NCI-H1105 (cell line): ENCODE measurements around the gene STXBP5.

ENCODE experiments used
- DNase-seq: peaks from one replicate; lab custom pipeline; 2025; lab: John Stamatoyannopoulos, UW

Gene STXBP5

DNA sequence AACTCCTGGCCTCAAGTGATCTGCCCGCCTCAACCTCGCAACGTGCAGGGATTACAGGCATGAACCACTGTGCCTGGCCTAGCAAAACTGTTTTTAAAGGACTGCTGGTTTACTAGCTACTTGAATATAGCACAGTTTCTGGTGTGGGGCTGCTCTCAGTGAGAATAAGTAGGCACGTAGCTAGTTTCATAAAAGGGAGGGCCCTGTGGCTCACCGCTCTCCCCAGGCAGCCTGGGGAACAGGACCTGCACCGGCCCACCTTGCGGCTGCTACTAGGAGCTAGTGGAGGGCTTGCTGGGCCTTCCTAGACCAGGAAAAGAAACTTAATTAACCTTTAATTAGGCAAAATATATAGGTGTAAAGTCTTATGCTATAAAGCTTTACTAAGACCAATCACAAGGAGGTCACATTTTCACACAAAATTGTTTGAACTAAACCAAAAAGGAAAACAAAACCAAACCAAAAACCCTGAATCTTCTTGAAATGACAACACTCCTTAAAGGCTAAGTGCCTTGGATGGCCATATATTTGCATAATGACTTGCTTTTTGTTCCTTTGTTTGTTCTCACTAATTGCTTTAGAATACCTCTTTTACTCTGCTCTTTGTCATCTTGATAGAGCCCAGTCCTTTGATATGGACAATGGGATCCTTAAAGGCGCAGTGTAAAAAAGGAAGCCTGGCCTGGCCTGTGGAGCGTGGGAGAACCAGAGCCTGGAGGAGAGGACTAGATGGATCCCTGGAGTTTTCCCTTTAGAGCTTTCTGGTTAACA lies 234.7 kb downstream of the STXBP5 start:
- no peak for DNase-seq
